Sciatic nerve (tissue), 2 donors: Measurements from ENCODE around the gene FKBP9. TPM values are rescaled to one million over a fixed set of nuclear protein-coding genes. Genes with fewer than 3 reads are reported as not detected.

ENCODE experiments used
- ATAC-seq: fragments of 200-7000 bp; cut with Tn5 transposase; one replicate; pipeline ENCODE4 v1.9.1; 2020; ENCODE audit warnings: mild to moderate bottlenecking, moderate library complexity
- DNase-seq: peaks from one replicate; pipeline ENCODE4 v3.0.0-alpha.2; 2020; ENCODE audit warnings: low spot score
- intact Hi-C: fragments of 100-400 bp; cut with DNase I; formaldehyde crosslinking; loops from one replicate; pipeline ENCODE4 v1.14.2; 2022
- total RNA-seq: library from RNA; stranded (reverse); fragmentation: NEBNext Ultra II Directional; extraction: Animal tissue kit (Norgen Biotek cat#: 25700); gene quantifications from one replicate; pipeline ENCODE4 v1.2.1, GENCODE V29; 2021
- donor health status: DM: no; HTN: no; CAD: no.
- donor health status: DM: no; HTN: no; CAD: no.

FKBP9 gene
- total RNA-seq, 1 donor from 2014 or later: 150 TPM

GRCh38 chr7:33044986-33045385 is 87.7 kb downstream of the FKBP9 start:
- ATAC-seq: no peak
- intact Hi-C loops: no loop called here

GRCh38 chr7:33048257-33048656 is 91.0 kb downstream of the FKBP9 start:
- intact Hi-C loops: no loop called here
- DNase-seq (no peak), ATAC-seq (no peak)

More at GRCh38 chr7:33044986-33045385, 87.7 kb downstream of the FKBP9 start:
- DNase-seq: no peak

GRCh38 chr7:33048704-33049103 is 91.5 kb downstream of the FKBP9 start:
- DNase-seq (no peak), ATAC-seq (no peak)
- intact Hi-C loops: no loop called here

GRCh38 chr7:33050535-33051318 is 93.5 kb downstream of the FKBP9 start:
- DNase-seq (no peak), ATAC-seq (peak; percentile 78)
- intact Hi-C loops: no loop called here

- DNase-seq (no peak), ATAC-seq (no peak)
- intact Hi-C loops: no loop called here
These were observed 96.5 kb downstream of the FKBP9 start for GRCh38 chr7:33053721-33054120.

GRCh38 chr7:33054261-33054964 is 97.2 kb downstream of the FKBP9 start:
- ATAC-seq (no peak), DNase-seq (no peak)
- intact Hi-C loops: no loop called here

- DNase-seq (no peak), ATAC-seq (no peak)
- intact Hi-C loops: no loop called here
These were observed 97.9 kb downstream of the FKBP9 start for GRCh38 chr7:33055158-33055557.

Other genes starting within 250 kb of the FKBP9 start
- 52.2 TPM for gene KBTBD2, start 65.7 kb upstream of the FKBP9 start, total RNA-seq
- 27.9 TPM for gene NT5C3A, start 105.3 kb downstream of the FKBP9 start, total RNA-seq
- 11.6 TPM for gene RP9, start 152.0 kb downstream of the FKBP9 start, total RNA-seq
- gene BBS9, start 172.1 kb downstream of the FKBP9 start, total RNA-seq: 43.8 TPM